Endodermal cell (in vitro differentiated cells): ENCODE results near the gene CACHD1. TPM values are rescaled to one million over a fixed set of nuclear protein-coding genes. Genes with fewer than 3 reads are reported as not detected.

Source experiments
- DNase-seq: peaks from one replicate; pipeline ENCODE4 v3.0.0-alpha.2; 2017
- H3K27ac ChIP-seq: 2 replicates; pipeline ENCODE4 v1.5.1; 2013; ENCODE audit warnings: mild to moderate bottlenecking, low read depth, low read length, moderate library complexity
- H3K27me3 ChIP-seq: 2 replicates; pipeline ENCODE4 v1.6.1; 2013; ENCODE audit warnings: mild to moderate bottlenecking, low read length, moderate library complexity; ENCODE audit not compliant: insufficient read depth, control insufficient read depth, poor library complexity, severe bottlenecking
- H3K36me3 ChIP-seq: 2 replicates; pipeline ENCODE4 v1.7.0; 2013; ENCODE audit warnings: mild to moderate bottlenecking, low read length, moderate library complexity; ENCODE audit not compliant: control insufficient read depth, insufficient read depth
- H3K4me1 ChIP-seq: one replicate; pipeline ENCODE4 v1.7.0; 2013; ENCODE audit warnings: low read length; ENCODE audit not compliant: control insufficient read depth, insufficient read depth
- H3K4me3 ChIP-seq: 2 replicates; pipeline ENCODE4 v1.5.1; 2013; ENCODE audit warnings: mild to moderate bottlenecking, low read length, moderate library complexity
- H3K9ac ChIP-seq: 2 replicates; pipeline ENCODE4 v1.6.1; 2013; ENCODE audit warnings: mild to moderate bottlenecking, low read length, moderate library complexity; ENCODE audit not compliant: poor library complexity, severe bottlenecking; ENCODE audit errors: extremely low read depth
- H3K9me3 ChIP-seq: 2 replicates; pipeline ENCODE4 v1.6.1; 2013; ENCODE audit warnings: mild to moderate bottlenecking, low read length, moderate library complexity; ENCODE audit not compliant: control insufficient read depth
- H3K27ac Mint-ChIP-seq: 2 replicates; pipeline ENCODE4 v1.8.0; 2020; ENCODE audit warnings: mixed read lengths
- H3K27me3 Mint-ChIP-seq: 2 replicates; pipeline ENCODE4 v1.8.0; 2021; ENCODE audit warnings: mild to moderate bottlenecking, mixed read lengths; ENCODE audit not compliant: insufficient read depth
- H3K36me3 Mint-ChIP-seq: 2 replicates; pipeline ENCODE4 v1.8.0; 2020; ENCODE audit warnings: low read depth, mixed read lengths
- H3K4me1 Mint-ChIP-seq: 2 replicates; pipeline ENCODE4 v1.8.0; 2020; ENCODE audit warnings: mixed read lengths
- H3K4me3 Mint-ChIP-seq: 2 replicates; pipeline ENCODE4 v1.8.0; 2020; ENCODE audit warnings: mild to moderate bottlenecking, moderate library complexity, mixed read lengths
- H3K9me3 Mint-ChIP-seq: 2 replicates; pipeline ENCODE4 v1.8.0; 2020; ENCODE audit warnings: mild to moderate bottlenecking, mixed read lengths
- CTCF ChIP-seq: fragments of 200-600 bp; sonication (generic); conservative IDR thresholded peaks from 2 replicates; pipeline ENCODE4 v1.5.0; 2021; ENCODE audit warnings: antibody characterized with exemption, mild to moderate bottlenecking
- WGBS, 2 experiments: methylation state at CpG; one replicate each; pipeline versions ENCODE4 v1.1.5 to v1.1.7; 2013; ENCODE audit warnings: missing lambda C conversion rate in 2 of 2, mixed read lengths in 1 of 2; ENCODE audit not compliant: insufficient coverage in 1 of 2, insufficient read length in 1 of 2; 5-methylcytosine and 5-hydroxymethylcytosine counted together
- total RNA-seq, 2 donors: library from RNA; stranded (reverse); fragmentation: NEBNext Ultra II Directional in 1 of 2; extraction: Animal tissue kit (Norgen Biotek cat#: 25700) in 1 of 2; gene quantifications; 2 replicates in 1 of 2; 3 replicates in 1 of 2; pipeline ENCODE4 v1.2.1, GENCODE V29; 2021

The CACHD1 gene
- total RNA-seq, 2 donors from 2014 or later = 29.2 to 40.7 TPM

GRCh38 chr1:64655861-64656260 lies 185.9 kb downstream of the CACHD1 start:
- H3K9me3 ChIP-seq = no peaks in the 10 kb centered on the region
- no peak overlapping the region for H3K4me3 ChIP-seq
- no peak overlapping the region for H3K27ac Mint-ChIP-seq
- 90 to 95% methylated on average over 2 of the region's 2 CpGs for WGBS, 2 experiments
- no peaks in the 10 kb centered on the region for H3K27me3 ChIP-seq
- peaks cover 69% of the 10 kb centered on the region for H3K36me3 Mint-ChIP-seq
- H3K4me1 ChIP-seq = peaks cover 4% of the 10 kb centered on the region
- H3K36me3 ChIP-seq = peaks cover 62% of the 10 kb centered on the region
- H3K4me1 Mint-ChIP-seq = peaks cover 11% of the 10 kb centered on the region
- H3K27me3 Mint-ChIP-seq = no peaks in the 10 kb centered on the region
- DNase-seq = no peak
- TF ChIP-seq CTCF = no peak
- no peaks in the 10 kb centered on the region for H3K9me3 Mint-ChIP-seq
- H3K27ac ChIP-seq = no peak overlapping the region
- H3K9ac ChIP-seq = no peak overlapping the region
- no peak overlapping the region for H3K4me3 Mint-ChIP-seq

GRCh38 chr1:64659478-64660138 lies 189.7 kb downstream of the CACHD1 start:
- no peak overlapping the region for H3K27ac ChIP-seq
- no peaks in the 10 kb centered on the region for H3K27me3 ChIP-seq
- no peak overlapping the region for H3K9ac ChIP-seq
- no peak for DNase-seq
- no peaks in the 10 kb centered on the region for H3K9me3 ChIP-seq
- Mint-ChIP-seq H3K27ac (no peak overlapping the region), H3K9me3 (no peaks in the 10 kb centered on the region), H3K4me1 (peaks cover 9% of the 10 kb centered on the region), H3K4me3 (no peak overlapping the region), H3K36me3 (peaks cover 74% of the 10 kb centered on the region), H3K27me3 (no peaks in the 10 kb centered on the region)
- no peak for TF ChIP-seq CTCF
- H3K4me1 ChIP-seq = peaks cover 2% of the 10 kb centered on the region
- WGBS, 2 experiments = 99 to 100% methylated on average over 3 to 6 of the region's 6 CpGs
- H3K36me3 ChIP-seq = peaks cover 61% of the 10 kb centered on the region
- H3K4me3 ChIP-seq = no peak overlapping the region

GRCh38 chr1:64663668-64664067 lies 193.7 kb downstream of the CACHD1 start:
- no peaks in the 10 kb centered on the region for H3K9me3 Mint-ChIP-seq
- peak overlapping the region; percentile 100 for H3K27ac ChIP-seq

More at GRCh38 chr1:64663668-64664067, 193.7 kb downstream of the CACHD1 start:
- Mint-ChIP-seq H3K4me3 (no peak overlapping the region), H3K27me3 (no peaks in the 10 kb centered on the region), H3K4me1 (peaks cover 4% of the 10 kb centered on the region), H3K36me3 (peaks cover 83% of the 10 kb centered on the region), H3K27ac (no peak overlapping the region)
- Histone ChIP-seq H3K9ac (no peak overlapping the region), H3K9me3 (no peaks in the 10 kb centered on the region), H3K27me3 (no peaks in the 10 kb centered on the region), H3K4me1 (no peaks in the 10 kb centered on the region), H3K4me3 (no peak overlapping the region), H3K36me3 (peaks cover 76% of the 10 kb centered on the region)
- DNase-seq = peak; percentile 67
- WGBS, 2 experiments = 81 to 93% methylated on average over 6 to 7 of the region's 7 CpGs
- peak; percentile 38 for TF ChIP-seq CTCF
